Natural killer cell (primary cell): ENCODE results near the gene OR51B4. TPM values are rescaled to one million over a fixed set of nuclear protein-coding genes. Genes with fewer than 3 reads are reported as not detected.

Experiments used
- ATAC-seq, 3 donors: fragments of 150-1000 bp in 2 of 3; fragments of 200-7000 bp in 1 of 3; cut with Tn5 transposase; 1 replicate in 1 of 3; 2 replicates in 2 of 3; pipeline ENCODE4 v1.10.0; 2021; ENCODE audit warnings: mild to moderate bottlenecking in 2 of 3, moderate library complexity in 2 of 3
- DNase-seq, 2 donors: peaks; one replicate each; pipeline versions ENCODE4 v3.0.0 to v3.0.0-alpha.2; 2013 to 2021; ENCODE audit warnings: mixed read lengths in 1 of 2
- H3K27ac ChIP-seq: one replicate; pipeline ENCODE4 v1.5.1; 2013; ENCODE audit warnings: mild to moderate bottlenecking, low read length
- H3K27me3 ChIP-seq: one replicate; pipeline ENCODE4 v1.6.1; 2013; ENCODE audit warnings: low read length; ENCODE audit not compliant: control insufficient read depth, insufficient read depth
- H3K36me3 ChIP-seq: one replicate; pipeline ENCODE4 v1.6.1; 2013; ENCODE audit warnings: low read length; ENCODE audit not compliant: control insufficient read depth, insufficient read depth
- H3K4me1 ChIP-seq: one replicate; pipeline ENCODE4 v1.6.1; 2013; ENCODE audit warnings: low read length; ENCODE audit not compliant: control insufficient read depth, insufficient read depth
- H3K4me3 ChIP-seq: one replicate; pipeline ENCODE4 v1.5.1; 2013; ENCODE audit warnings: low read length
- H3K9me3 ChIP-seq: one replicate; pipeline ENCODE4 v1.6.1; 2013; ENCODE audit warnings: low read length; ENCODE audit not compliant: control insufficient read depth, insufficient read depth
- H3K27ac Mint-ChIP-seq, 2 donors: one replicate each; pipeline ENCODE4 v1.8.0; 2022; ENCODE audit warnings: mild to moderate bottlenecking in 2 of 2, mixed read lengths in 2 of 2, moderate library complexity in 1 of 2
- H3K27me3 Mint-ChIP-seq, 2 donors: one replicate each; pipeline ENCODE4 v1.8.0; 2022; ENCODE audit warnings: low read depth in 2 of 2, mixed read lengths in 2 of 2
- H3K36me3 Mint-ChIP-seq: one replicate; pipeline ENCODE4 v1.8.0; 2022; ENCODE audit warnings: mixed read lengths
- H3K4me1 Mint-ChIP-seq, 2 donors: one replicate each; pipeline ENCODE4 v1.8.0; 2022; ENCODE audit warnings: mixed read lengths in 2 of 2
- H3K4me3 Mint-ChIP-seq: one replicate; pipeline ENCODE4 v1.8.0; 2022; ENCODE audit warnings: mild to moderate bottlenecking, moderate library complexity, mixed read lengths
- H3K9me3 Mint-ChIP-seq, 2 donors: one replicate each; pipeline ENCODE4 v1.8.0; 2022; ENCODE audit warnings: mixed read lengths in 2 of 2
- CTCF ChIP-seq: fragments of 200-600 bp; IDR thresholded peaks from one replicate; pipeline ENCODE4 v1.8.0; 2022; ENCODE audit warnings: antibody characterized with exemption
- WGBS: methylation state at CpG from one replicate; pipeline ENCODE4 v1.1.7; 2013; ENCODE audit warnings: missing lambda C conversion rate; ENCODE audit not compliant: insufficient coverage; 5-methylcytosine and 5-hydroxymethylcytosine counted together
- intact Hi-C: fragments of 100-400 bp; cut with micrococcal nuclease; formaldehyde crosslinking; loops from one replicate; pipeline ENCODE4 v1.14.2; 2022
- total RNA-seq, 4 donors: library from RNA; stranded (reverse); fragments of 120-200 nt in 1 of 4; gene quantifications; one replicate each; pipeline versions ENCODE4 v1.2.3 to v1.2.4, GENCODE V29; 2013 to 2022

Gene OR51B4
- not detected for total RNA-seq
- total RNA-seq (2013): not detected

DNA sequence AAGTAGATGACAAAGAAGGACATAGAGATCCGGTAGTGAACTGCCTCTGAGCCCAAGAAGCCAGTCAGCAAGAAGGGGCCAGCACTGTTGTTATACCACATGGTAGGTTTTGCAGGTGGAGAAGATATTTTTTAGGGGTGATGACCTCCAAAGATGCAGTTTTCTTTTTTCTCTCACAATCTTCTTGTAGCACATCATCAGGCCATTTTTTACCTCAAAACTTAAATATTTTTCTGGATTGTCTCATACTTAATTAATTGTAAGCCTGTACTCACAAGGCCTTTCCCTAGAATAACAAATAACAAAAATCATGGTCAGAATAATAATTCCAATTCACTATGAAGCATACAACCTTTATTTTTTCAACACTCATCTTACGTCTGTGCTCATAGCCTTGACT, at the start of gene OR51B4:
Gene OR51B4, minus strand, starts transcription at position 101 of the 400 bp plus-strand sequence. Its CDS starts 0 bp downstream, at position 101.
- 98% methylated on average over 2 of the region's 2 CpGs for WGBS
- Mint-ChIP-seq H3K4me1 (no peaks in the 10 kb centered on the region), H3K9me3 (peaks cover 0 to 2% of the 10 kb centered on the region in 2 donors), H3K27me3 (no peaks in the 10 kb centered on the region), H3K36me3 (no peaks in the 10 kb centered on the region), H3K4me3 (no peak within 1 kb of the TSS), H3K27ac (no peak within 1 kb of the TSS)
- no peak within 1 kb of the TSS for H3K4me3 ChIP-seq
- intact Hi-C loops: no loop called here
- no peak for ATAC-seq
- H3K27ac ChIP-seq: no peak within 1 kb of the TSS
- no peaks in the 10 kb centered on the region for H3K9me3 ChIP-seq
- DNase-seq: no peak
- TF ChIP-seq CTCF: no peak
- no peaks in the 10 kb centered on the region for H3K4me1 ChIP-seq
- H3K36me3 ChIP-seq: no peaks in the 10 kb centered on the region
- no peaks in the 10 kb centered on the region for H3K27me3 ChIP-seq

- Mint-ChIP-seq H3K27me3 (peaks cover 0 to 5% of the 10 kb centered on the region in 2 donors), H3K4me3 (no peak within 1 kb of the TSS), H3K36me3 (no peaks in the 10 kb centered on the region), H3K27ac (no peak within 1 kb of the TSS), H3K4me1 (no peaks in the 10 kb centered on the region), H3K9me3 (peaks cover 3 to 4% of the 10 kb centered on the region in 2 donors)
- ATAC-seq (no peak), DNase-seq (no peak)
- H3K4me1 ChIP-seq: no peaks in the 10 kb centered on the region
- intact Hi-C loops: no loop called here
- H3K27me3 ChIP-seq: no peaks in the 10 kb centered on the region
- no peak for TF ChIP-seq CTCF
- no peak within 1 kb of the TSS for H3K4me3 ChIP-seq
- H3K36me3 ChIP-seq: no peaks in the 10 kb centered on the region
- 80% methylated on average over 1 of the region's 1 CpG for WGBS
- no peaks in the 10 kb centered on the region for H3K9me3 ChIP-seq
- H3K27ac ChIP-seq: no peak within 1 kb of the TSS
Measured at GRCh38 chr11:5351208-5351607, 49.5 kb upstream of the OR51B4 start, which contains the start of gene OR51B6. OR51B6 (plus strand) TSS chr11:5351508; CDS start chr11:5351508, 0 bp downstream.

DNA sequence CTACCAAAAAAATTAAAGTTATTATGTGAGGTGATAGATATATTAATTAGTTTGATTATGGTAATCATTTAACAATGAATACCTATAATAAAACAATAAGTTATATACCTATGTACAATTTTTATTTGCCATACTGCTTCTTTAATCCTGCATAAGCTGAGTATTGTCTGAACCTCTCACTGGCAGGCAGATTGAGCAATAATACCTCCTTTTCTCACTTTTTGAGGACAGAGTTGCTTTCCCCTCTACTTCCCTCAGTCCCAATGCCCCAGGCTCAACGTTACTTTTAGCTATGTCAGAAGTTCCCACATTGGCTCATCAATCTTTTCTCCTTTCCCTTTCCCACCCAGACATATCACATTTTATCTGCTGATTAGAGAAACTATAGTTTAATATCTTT, 47.8 kb upstream of the OR51B4 start:
- Histone ChIP-seq H3K9me3 (no peaks in the 10 kb centered on the region), H3K36me3 (no peaks in the 10 kb centered on the region), H3K4me1 (no peaks in the 10 kb centered on the region), H3K27ac (no peak overlapping the region), H3K27me3 (no peaks in the 10 kb centered on the region), H3K4me3 (no peak overlapping the region)
- no peaks in the 10 kb centered on the region for H3K4me1 Mint-ChIP-seq
- H3K9me3 Mint-ChIP-seq: peaks cover 3% of the 10 kb centered on the region in 2 donors
- intact Hi-C loops: no loop called here
- no peak overlapping the region for H3K4me3 Mint-ChIP-seq
- ATAC-seq (no peak), DNase-seq (no peak)
- H3K27ac Mint-ChIP-seq: no peak overlapping the region
- WGBS: 69% methylated on average over 1 of the region's 1 CpG
- TF ChIP-seq CTCF: no peak
- peaks cover 0 to 5% of the 10 kb centered on the region in 2 donors for H3K27me3 Mint-ChIP-seq
- H3K36me3 Mint-ChIP-seq: no peaks in the 10 kb centered on the region

- intact Hi-C loops: no loop called here
- H3K4me1 Mint-ChIP-seq: no peaks in the 10 kb centered on the region
Measured at GRCh38 chr11:5348551-5349194, 46.9 kb upstream of the OR51B4 start.

More at GRCh38 chr11:5348551-5349194, 46.9 kb upstream of the OR51B4 start:
- Mint-ChIP-seq H3K27ac (no peak overlapping the region), H3K27me3 (peaks cover 0 to 5% of the 10 kb centered on the region in 2 donors), H3K36me3 (no peaks in the 10 kb centered on the region), H3K9me3 (peaks cover 3% of the 10 kb centered on the region in 2 donors), H3K4me3 (no peak overlapping the region)
- Histone ChIP-seq H3K9me3 (no peaks in the 10 kb centered on the region), H3K36me3 (no peaks in the 10 kb centered on the region), H3K4me3 (no peak overlapping the region), H3K4me1 (no peaks in the 10 kb centered on the region), H3K27ac (no peak overlapping the region), H3K27me3 (no peaks in the 10 kb centered on the region)
- TF ChIP-seq CTCF: no peak
- ATAC-seq: no peak
- no peak for DNase-seq
- WGBS: 77% methylated on average over 2 of the region's 3 CpGs
